HG02610 (cell line): Measurements from ENCODE around the gene MEAK7.
"Not testable (repeated sequence)": the region's sequence is repeated elsewhere in the genome, so short reads cannot be mapped to it uniquely, and the experiment has no call there.

ENCODE experiments used
- ATAC-seq: cut with Tn5 transposase; IDR thresholded peaks from one replicate; pipeline ENCODE4 v1.9.1; 2021; ENCODE audit warnings: mild to moderate bottlenecking, moderate library complexity; ENCODE audit not compliant: unreplicated experiment

MEAK7 gene

GRCh38 chr16:84534815-84535214 is 30.4 kb upstream of the MEAK7 start:
- ATAC-seq, result no peak

GRCh38 chr16:84532855-84533486 is 28.5 kb upstream of the MEAK7 start:
- ATAC-seq, result no peak

- no peak for ATAC-seq
Measured at GRCh38 chr16:84532291-84532724, 27.8 kb upstream of the MEAK7 start.

GRCh38 chr16:84531671-84532111 is 27.2 kb upstream of the MEAK7 start:
- no peak for ATAC-seq

DNA sequence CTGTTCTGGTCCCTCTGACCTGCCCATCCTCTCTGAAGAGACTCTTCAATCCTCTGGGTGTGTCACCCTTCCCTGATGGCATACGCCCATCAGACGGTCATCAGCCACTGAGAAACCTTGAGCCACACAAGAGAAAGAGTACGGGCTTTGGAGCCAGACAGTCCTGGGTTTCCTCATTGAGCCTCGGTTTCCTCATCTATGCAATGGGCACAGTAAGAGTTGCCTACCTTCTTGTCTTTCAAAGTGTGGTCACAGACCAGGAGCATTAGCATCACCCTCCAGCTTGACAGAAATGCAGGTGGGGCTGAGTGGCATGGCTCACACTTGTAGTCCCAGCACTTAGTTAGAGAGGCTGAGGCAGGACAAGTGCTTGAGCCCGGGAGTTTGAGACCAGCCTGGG is 26.1 kb upstream of the MEAK7 start:
- no peak for ATAC-seq

- ATAC-seq, result no peak
Measured at GRCh38 chr16:84529607-84530006, 25.1 kb upstream of the MEAK7 start.

- no peak for ATAC-seq
Measured at GRCh38 chr16:84528322-84528721, 23.9 kb upstream of the MEAK7 start.

- no peak for ATAC-seq
Measured at GRCh38 chr16:84527532-84528269, 23.2 kb upstream of the MEAK7 start.

GRCh38 chr16:84526794-84527531 is 22.5 kb upstream of the MEAK7 start:
- ATAC-seq, result no peak

DNA sequence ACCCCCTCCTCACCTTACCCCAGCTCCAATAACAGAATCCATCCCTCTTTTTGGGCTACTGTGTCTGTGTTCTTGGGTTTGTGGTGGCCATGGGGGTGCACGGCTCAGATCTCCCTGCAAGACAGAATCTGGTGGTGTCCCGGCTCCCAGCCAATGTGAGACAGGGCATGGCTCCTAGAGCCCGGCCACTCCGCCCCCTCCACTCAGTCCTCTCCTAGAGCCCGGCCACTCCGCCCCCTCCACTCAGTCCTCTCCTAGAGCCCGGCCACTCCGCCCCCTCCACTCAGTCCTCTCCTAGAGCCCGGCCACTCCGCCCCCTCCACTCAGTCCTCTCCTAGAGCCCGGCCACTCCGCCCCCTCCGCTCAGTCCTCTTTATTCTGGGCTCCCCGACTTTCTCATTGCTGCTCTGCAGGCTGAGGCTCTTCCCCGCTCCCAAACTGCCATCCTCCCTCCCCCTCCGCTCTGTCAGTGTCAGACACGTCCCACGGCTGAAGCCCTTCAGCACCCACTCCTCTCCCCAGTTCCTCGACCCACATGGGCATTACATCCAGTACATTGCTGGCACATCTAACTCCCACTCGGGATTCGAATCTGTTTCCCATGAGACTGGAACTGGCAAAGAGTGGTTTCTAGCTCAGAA is 20.6 kb upstream of the MEAK7 start:
- ATAC-seq, result not testable (repeated sequence)

DNA sequence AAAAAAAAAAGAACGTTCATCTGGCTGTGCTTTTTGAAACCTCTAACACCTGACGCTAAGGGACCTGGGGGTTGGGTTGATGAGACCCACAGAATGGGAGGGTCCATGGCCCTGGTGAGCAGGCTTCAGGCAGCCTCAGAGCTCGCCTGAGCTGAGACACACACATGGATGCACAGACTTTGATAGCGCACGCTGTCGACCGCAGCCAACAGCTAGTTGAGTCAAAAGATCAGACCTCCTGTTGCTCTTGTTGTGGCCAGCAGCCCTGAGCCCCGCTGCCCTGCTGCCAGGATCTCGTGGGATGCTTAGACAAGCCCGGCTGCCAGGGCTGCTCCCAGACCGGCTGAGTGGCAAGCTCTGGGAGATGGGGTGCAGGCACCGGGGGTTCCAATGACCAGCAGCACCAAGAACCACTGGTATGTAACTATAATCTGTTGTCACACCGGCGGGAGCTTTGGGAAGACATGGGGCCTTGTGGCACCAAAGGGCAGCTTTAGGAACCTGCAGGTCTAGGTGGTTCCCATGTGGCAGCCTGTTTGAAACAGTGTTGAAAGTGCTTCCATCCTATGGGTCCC is 20.0 kb upstream of the MEAK7 start:
- no peak for ATAC-seq

DNA sequence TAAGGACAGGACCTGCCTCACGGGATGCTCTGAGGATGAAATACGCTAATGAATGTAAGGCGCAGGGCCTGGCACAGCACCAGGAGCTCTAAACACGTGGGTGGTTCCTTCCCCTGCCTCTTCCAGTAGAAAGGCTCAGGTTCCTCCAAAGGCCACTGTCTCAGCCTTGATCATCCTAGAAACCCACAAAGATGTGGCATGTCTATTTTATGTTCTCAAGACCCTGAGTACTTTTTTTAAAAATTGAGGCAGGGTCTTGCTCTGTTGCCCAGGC is 17.0 kb upstream of the MEAK7 start:
- ATAC-seq, result no peak

DNA sequence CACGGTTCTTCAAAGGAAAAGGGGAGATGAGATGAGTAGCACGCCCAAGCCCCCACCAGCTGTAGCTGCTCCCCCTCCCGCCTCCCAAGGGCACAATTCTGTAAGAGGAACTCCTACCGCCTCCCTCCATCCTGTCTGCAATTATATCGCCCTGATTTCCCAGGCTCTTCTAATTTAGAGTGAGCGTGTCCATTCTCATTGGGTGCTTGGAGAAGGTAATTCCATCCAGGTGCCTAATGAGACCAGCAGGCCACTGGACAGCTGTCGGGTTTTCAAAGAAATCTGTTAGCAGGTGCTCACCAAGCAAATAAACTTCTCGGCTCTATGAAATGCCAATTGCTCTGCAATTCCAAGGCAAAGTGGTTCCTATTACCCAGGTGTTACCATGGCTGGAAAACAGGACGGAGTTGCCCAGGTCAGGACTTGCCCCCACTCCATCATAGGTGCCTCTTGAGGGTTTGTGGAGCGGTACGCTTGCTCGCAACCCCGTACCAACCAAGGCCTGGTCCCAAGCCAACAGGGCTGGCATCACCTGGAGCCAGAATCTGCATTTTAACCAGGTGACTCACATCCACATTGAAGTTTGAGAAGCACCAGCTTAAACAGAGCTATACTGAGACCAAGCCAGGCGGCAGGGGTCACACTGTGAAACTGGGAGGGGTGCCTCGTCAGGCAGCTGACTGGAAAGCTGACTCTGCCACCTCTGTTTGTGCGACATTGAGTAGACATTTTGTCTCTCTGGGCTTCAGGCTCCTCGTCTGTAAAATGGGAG is 16.5 kb upstream of the MEAK7 start:
- no peak for ATAC-seq

DNA sequence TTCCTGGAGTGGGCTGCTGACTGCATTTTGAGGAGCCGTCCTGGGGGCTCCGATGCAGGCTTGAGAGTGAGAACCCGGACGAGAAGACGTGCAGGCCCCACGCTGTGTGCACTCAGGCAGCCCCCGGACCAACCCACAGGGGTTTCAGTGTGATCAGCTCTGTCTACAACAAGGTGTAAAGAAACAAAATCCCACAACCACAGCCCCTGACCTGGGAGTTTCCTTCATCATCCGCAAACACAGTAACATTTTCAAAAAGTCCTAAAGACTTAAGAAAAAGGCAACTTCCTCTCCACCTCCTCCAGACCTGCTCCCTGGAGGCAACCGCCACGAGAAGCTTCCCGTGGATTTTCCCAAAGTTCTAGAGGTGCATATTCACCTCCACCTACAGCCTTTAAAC is 15.4 kb upstream of the MEAK7 start:
- no peak for ATAC-seq

DNA sequence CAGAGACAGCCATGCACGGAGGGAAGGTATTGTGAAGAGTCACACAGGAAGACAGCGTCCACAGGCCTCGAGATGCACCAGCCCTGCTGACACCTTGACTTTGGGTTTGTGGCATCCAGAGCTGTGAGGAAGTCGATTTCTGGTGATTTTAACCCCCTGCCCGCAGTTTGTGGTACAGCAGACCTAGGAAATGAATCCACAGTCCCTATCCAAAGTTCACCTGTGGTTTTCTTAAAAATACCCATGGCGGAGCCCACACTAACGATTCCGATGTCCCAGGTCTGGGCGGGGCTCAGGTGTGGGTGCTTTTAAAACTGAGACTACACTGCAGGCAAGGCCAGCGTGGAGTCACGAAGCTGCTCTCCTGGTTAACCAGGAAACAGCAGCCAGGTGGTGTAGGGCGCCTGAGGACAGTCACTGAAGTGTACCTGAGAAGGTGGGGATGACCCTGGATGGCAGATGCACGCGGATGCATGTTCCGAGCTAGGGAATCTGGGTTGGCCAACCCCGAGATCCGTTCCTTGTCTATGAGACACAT is 14.4 kb upstream of the MEAK7 start:
- ATAC-seq, result no peak

DNA sequence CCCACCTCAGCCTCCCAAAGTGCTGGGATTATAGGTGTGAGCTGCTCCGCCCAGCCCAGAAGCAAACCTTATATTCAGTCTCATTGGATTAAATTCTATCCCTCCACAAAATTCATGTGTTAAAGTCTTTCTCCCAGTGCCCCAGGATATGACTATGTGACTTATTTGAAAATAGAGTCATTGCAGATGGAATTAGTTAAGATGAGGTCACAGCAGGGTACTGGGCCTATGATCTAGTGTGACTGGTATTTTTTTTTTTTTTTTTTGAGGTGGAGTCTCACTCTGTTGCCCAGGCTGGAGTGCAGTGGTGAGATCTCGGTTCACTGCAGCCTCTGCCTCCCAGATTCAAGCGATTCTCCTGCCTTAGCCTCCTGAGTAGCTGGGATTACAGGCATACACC is 13.8 kb upstream of the MEAK7 start:
- ATAC-seq, result not testable (repeated sequence)

DNA sequence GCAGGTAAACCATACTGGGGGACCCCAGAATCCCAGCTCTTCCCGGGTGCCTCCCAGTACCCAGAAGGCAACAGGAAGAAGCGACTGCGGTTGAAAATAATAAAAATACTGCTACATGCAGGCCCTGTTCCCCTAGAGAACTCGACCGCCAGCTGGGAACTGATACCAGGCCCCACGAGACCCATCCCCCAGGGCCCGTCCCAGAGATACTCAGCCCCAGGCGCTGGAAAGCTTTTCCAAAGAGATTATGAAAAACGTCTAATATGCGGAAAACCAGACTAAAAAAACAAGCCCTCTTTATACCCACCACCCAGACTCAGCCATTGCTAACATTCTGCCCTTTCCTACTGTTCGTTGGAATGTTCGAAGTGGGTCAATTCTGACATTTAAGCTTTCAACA is 12.9 kb upstream of the MEAK7 start:
- no peak for ATAC-seq

DNA sequence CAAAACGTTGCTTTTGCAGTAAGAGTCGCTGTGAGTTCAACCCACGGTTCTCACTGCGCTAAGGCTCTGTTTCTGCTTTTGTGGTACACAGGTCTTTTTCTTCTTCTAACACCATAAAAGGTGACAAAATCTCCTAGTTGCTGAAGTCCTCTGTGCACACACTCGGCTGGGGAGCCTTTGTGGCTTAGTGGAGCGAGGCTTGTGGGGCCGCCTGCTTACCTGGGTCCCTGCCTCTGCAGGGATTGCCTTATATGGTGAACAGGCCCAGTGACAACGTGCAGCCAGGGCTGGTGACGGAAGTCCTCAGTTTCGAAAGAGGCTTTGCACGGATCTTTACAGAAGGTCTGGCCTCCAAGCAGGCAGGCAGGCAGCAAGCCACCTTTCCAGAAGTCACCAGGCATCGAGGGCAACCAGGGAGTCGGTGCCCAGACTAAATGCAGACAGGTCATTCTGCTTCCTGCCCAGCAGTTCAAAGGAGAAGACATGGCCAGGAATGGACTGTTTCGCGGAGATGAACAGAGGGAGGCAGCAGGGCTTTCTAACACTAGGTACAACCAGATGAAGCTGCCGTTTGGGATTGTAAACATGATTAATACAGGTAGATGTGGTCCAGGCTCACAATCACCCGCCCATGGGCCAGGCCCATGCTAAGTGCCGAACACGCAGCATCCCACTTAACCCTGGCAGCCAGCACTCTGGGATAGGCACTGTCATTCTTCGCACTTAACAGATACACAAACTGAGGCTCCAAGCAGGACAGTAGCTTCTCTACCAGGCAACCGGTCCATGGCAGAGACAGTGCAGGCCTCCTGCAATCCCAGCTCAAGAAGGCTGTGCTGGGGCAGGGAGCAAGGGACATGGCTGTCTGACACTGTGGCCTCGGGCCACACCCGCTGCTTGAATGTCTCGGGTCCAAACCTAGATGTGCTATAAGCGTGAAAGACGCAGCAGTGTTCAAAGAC is 10.7 kb upstream of the MEAK7 start:
- ATAC-seq, result peak; percentile 88

- no peak for ATAC-seq
Measured at GRCh38 chr16:84514295-84514873, 9.9 kb upstream of the MEAK7 start.
